Globus pallidus (tissue), 1 donor: ENCODE measurements around the gene KRTAP10-4.
"Not testable (repeated sequence)": the region's sequence is repeated elsewhere in the genome, so short reads cannot be mapped to it uniquely, and the experiment has no call there.

Source experiments
- DNase-seq: peaks from one replicate; pipeline ENCODE4 v3.0.0-alpha.2; 2015; ENCODE audit warnings: low spot score

The KRTAP10-4 gene

GRCh38 chr21:44557491-44558328 lies 15.8 kb upstream of the KRTAP10-4 start:
- no peak for DNase-seq

GRCh38 chr21:44558329-44558675 lies 15.2 kb upstream of the KRTAP10-4 start:
- DNase-seq, result not testable (repeated sequence)

DNA sequence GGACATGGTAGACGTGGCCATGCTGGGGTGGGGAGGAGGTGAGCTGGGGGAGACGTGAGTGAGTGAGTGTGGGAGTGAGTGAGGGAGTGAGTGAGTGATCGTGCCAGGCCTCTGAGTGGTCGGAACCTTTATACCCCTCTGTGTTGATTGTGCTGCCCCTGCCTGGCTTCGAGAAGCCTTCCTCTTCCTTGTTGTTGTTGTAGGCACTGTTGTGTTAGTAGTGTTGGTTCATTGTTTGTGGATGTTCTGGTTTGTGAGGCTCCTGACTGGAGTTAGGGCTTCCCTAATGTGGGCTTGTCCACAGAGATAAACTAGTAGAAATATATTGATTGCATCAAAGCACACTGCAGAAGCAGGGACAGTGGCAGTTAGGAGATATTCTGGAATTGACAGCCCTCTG lies 14.8 kb upstream of the KRTAP10-4 start, which contains the start of gene KRTAP10-3:
Gene KRTAP10-3, minus strand, starts transcription at position 101 of the 400 bp plus-strand sequence. Its CDS starts 80 bp downstream, at position 21.
- no peak for DNase-seq

DNA sequence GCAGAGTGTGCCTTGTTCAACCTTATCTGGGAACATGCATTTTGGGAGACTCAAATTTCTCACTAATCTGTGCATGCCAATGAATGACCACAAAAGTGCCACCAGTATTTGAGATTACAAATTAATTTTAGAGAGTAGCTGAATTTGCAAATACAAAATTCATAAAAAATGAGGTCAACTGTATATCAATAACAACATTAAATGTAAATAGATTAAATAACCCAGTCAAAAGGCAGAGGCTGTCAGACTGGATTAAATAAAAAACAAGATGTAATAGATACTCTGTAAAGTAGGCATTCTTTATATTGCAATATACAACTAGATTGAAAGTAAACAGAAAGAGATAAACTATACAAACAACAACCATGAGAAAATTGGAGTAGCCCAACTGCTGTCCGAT lies 9.4 kb upstream of the KRTAP10-4 start:
- no peak for DNase-seq

- DNase-seq, result no peak
Measured at GRCh38 chr21:44564886-44565598, 8.5 kb upstream of the KRTAP10-4 start.

DNA sequence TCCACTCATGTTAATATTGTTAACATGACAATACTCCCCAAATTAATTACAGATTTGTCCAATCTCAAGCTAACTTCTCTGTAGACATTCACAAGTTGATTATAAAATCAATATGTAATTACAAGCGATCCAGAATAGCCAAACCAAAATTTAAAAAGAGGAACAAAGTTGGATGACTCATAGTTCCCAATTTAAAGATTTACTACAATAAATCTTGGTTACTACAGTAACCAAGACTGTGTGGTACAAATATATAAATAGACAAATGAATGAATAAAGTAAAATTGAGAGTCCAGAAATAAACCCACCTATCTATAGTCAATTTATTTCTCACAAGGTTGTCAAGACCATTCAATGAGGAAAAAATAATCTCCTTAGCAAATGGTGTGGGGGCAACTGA lies 7.1 kb upstream of the KRTAP10-4 start:
- DNase-seq, result no peak

GRCh38 chr21:44567481-44568171 lies 5.9 kb upstream of the KRTAP10-4 start:
- DNase-seq, result no peak

DNA sequence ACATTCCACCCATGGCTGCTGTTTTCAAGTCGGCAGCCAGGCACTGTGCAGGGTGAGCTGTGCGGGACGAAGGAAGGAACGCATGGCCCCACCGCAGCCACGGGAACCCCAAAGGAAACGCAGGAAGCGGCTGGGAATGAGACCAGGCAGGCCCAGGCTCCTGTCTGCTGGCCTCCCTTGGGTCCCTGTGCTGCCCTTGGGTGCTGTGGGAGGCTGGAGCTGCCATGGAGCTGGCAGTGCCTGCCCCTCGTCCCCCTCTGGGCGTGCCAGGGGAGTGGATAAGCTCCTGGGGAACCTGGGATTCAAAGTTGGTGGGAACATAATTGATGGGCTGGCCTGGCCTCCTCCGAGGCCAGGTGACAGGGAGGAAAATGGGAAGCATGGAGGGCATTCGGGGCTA lies 5.3 kb upstream of the KRTAP10-4 start:
- DNase-seq, result no peak

DNA sequence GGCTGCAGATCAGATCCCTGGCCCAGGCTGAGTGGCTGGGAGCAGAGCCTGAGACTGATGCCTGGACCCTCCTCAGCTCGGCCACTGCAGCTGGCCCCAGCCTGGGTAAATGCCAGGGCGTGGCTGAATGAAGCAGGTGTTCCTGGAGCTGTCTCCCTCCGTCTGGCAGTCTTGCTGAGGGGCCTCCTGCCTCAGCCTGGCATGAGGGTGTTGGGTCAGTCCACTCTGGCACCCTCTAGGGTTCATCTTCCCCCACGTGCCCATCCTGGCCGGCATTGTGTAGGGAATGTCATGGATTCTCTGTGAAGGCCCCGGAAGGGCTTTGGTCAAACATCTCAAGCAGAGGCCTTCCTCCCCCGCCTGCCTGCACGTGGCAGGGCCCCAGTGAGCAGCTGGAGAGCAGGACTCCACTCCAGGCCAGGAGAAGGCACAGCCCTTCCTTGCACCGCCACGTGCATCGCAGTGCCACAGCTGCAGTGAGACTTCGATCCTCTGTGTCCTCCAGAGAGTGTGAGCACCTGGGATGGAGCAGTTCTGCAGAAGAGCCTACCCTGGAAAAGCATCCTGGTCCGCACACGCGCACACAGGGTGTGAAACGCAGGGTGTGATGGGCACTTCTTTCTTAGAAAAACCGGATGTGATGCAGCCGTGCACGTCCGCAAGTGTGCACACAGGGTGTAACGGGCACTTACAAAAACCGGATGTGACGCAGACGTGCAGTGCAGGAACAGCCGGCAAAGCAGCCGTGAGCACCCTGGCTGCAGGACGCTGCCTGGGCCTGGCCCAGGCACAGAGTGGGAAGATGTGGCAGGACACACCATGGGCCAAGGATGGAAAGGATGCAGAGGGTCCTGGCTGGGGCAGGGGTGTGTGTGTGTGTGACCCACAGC lies 4.6 kb upstream of the KRTAP10-4 start:
- no peak for DNase-seq

- DNase-seq, result no peak
Measured at GRCh38 chr21:44569861-44570517, 3.5 kb upstream of the KRTAP10-4 start.

GRCh38 chr21:44571296-44571695 lies 2.2 kb upstream of the KRTAP10-4 start:
- DNase-seq, result no peak

GRCh38 chr21:44571844-44572782 lies 1.4 kb upstream of the KRTAP10-4 start:
- DNase-seq, result no peak

GRCh38 chr21:44572959-44573583 lies 458 bp upstream of the KRTAP10-4 start:
- DNase-seq, result no peak

- DNase-seq, result no peak
Measured at GRCh38 chr21:44574457-44575306, 1.2 kb downstream of the KRTAP10-4 start.

DNA sequence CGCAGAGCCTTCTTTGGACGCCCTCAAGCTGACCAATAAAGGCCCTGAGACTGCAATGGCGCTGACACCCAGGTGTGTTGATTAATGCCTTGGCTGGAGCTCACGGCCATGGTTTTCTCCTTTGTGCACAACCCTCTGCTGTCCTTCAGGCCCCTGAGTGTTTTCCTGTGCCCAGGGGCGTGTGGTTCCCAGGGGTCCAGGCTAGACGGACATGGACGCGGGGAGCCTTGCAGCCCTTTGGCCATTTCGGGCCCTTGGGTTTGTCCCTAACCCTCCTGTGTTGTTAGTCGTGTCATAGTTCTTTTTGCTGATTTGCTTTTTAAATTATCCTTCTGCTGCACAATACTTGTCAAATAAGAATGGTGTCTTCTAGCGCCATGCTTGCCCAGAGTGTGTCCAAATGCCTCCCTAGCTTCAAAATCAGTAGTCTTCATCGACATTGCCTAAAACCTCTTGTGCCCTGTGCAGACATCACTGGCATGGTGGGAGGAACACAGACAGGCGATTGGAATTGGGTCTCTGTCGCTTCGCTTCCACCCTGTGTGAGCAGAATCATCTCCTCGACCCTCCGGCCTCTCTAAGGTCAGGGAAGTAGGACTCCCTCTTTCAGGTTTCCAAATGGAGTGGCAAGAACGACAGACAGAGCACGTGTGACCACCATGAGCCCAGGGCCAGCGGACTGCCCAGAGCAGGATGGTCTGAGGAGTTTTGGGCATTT lies 1.9 kb downstream of the KRTAP10-4 start:
- DNase-seq, result no peak

GRCh38 chr21:44576025-44576420 lies 2.5 kb downstream of the KRTAP10-4 start:
- DNase-seq, result no peak

DNA sequence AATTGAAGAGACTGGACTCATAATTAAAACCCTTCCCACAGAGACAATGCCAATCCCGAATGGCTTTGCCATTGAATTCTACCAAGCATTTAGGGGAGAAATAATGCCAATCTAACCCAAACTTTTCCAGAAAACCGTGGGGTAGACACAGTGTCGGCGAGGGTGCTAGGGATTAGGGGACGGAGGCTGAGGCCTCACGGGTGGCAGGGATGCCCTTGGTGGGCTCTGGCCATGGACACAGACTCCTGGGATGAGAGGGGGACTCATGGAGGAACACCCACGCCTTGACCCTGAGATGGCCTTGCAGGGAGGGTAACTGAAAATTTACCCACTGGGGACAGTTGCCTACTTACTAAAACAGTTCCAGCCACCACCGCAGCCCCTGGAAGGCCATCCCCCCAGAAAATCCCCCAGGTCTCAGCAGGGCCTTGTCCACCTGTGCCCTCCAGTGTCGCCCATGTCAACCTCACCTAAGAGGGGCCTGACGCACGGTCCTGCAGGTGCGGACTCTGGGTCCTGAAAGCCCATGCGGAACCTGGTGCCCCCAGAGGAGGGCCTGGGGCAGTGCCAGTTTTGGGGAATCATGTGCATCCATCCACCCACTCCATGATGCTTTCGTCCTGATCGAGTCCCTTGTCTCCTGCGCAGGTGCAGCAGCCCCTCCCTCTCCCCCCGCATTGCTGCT lies 5.0 kb downstream of the KRTAP10-4 start:
- DNase-seq, result no peak
